HepG2 (cell line): ENCODE measurements around the gene TRAPPC1. TPM values are rescaled to one million over a fixed set of nuclear protein-coding genes. Genes with fewer than 3 reads are reported as not detected.

Experiments used
- ARID5B ChIP-seq: IDR thresholded peaks from 2 replicates; pipeline ENCODE4 v1.4.0; 2020; ENCODE audit warnings: mild to moderate bottlenecking, missing genetic modification reagents
- ASH2L ChIP-seq: fragments of 300-600, 200-600 bp; sonication (generic); IDR thresholded peaks from 2 replicates; pipeline ENCODE4 v1.7.0; 2017; ENCODE audit warnings: low read depth, mild to moderate bottlenecking, moderate library complexity, mixed read lengths, low read length; ENCODE audit not compliant: insufficient read length
- KAT8 ChIP-seq: IDR thresholded peaks from 2 replicates; pipeline ENCODE4 v1.6.1; 2016; ENCODE audit warnings: missing genetic modification reagents, missing compliant biosample characterization
- NFE2 ChIP-seq: sonication (generic); formaldehyde crosslinking; IDR thresholded peaks from 2 replicates; pipeline ENCODE4 v1.4.0; 2020; ENCODE audit warnings: missing genetic modification reagents
- PCBP2 ChIP-seq: fragments of 200-400 bp; formaldehyde crosslinking; optimal IDR thresholded peaks from 2 replicates; pipeline ENCODE3; 2018; ENCODE audit warnings: low read length, low read depth; ENCODE audit not compliant: poor library complexity, severe bottlenecking
- POGZ ChIP-seq: sonication (generic); formaldehyde crosslinking; IDR thresholded peaks from 2 replicates; pipeline ENCODE4 v1.4.0; 2020; ENCODE audit warnings: mild to moderate bottlenecking, missing genetic modification reagents
- TEAD3 ChIP-seq: optimal IDR thresholded peaks from 2 replicates; pipeline ENCODE3; 2016; ENCODE audit warnings: borderline replicate concordance
- ZGPAT ChIP-seq: IDR thresholded peaks from 2 replicates; pipeline ENCODE4 v1.6.1; 2016; ENCODE audit warnings: mild to moderate bottlenecking
- ZNF274 ChIP-seq: sonication (generic); formaldehyde crosslinking; IDR thresholded peaks from 2 replicates; pipeline ENCODE4 v1.5.1; 2020; ENCODE audit warnings: mild to moderate bottlenecking, missing genetic modification reagents
- ZNF317 ChIP-seq: sonication (generic); formaldehyde crosslinking; IDR thresholded peaks from 2 replicates; pipeline ENCODE4 v1.5.0; 2020; ENCODE audit warnings: mild to moderate bottlenecking, missing genetic modification reagents
- ZNF326 ChIP-seq: sonication (generic); formaldehyde crosslinking; IDR thresholded peaks from 2 replicates; pipeline ENCODE4 v1.4.0; 2020; ENCODE audit warnings: missing genetic modification reagents, borderline replicate concordance
- polyA plus RNA-seq, 8 experiments: library from polyadenylated mRNA; depleted of rRNA in 3 of 8; stranded (reverse) in 7 of 8; unstranded in 1 of 8; fragments of >200 nt; fragmentation: Illumina TruSeq in 4 of 8; extraction: Trizol in 4 of 8; gene quantifications; 2 replicates each; pipeline versions ENCODE4 v1.2.1 to v1.2.3, GENCODE V29; 2011 to 2016; ENCODE audit warnings: low read depth in 4 of 8, missing spikeins in 1 of 8, mixed read lengths in 1 of 8; ENCODE audit not compliant: insufficient read depth in 1 of 8
- total RNA-seq, 5 experiments: library from RNA; depleted of rRNA; stranded (reverse); fragments of >200 nt; fragmentation: Illumina TruSeq; extraction: Trizol; gene quantifications; 2 replicates each; pipeline ENCODE4 v1.2.3, GENCODE V29; 2016; ENCODE audit warnings: low read depth in 1 of 5
- TF ChIP-seq, protein P1 (sequence below): sonication (generic); formaldehyde crosslinking; IDR thresholded peaks from 2 replicates; pipeline ENCODE4 v1.9.0; 2021; ENCODE audit warnings: missing genetic modification reagents, borderline replicate concordance
- TF ChIP-seq, protein P2 (sequence below): sonication (generic); formaldehyde crosslinking; IDR thresholded peaks from 2 replicates; pipeline ENCODE4 v1.4.0; 2020; ENCODE audit warnings: missing genetic modification reagents; ENCODE audit errors: not compliant biosample characterization
- TF ChIP-seq, protein P3 (sequence below): sonication (generic); formaldehyde crosslinking; IDR thresholded peaks from 2 replicates; pipeline ENCODE4 v1.8.0; 2022; ENCODE audit warnings: mild to moderate bottlenecking, missing genetic modification reagents; ENCODE audit not compliant: insufficient replicate concordance
- TF ChIP-seq, protein P4 (sequence below): sonication (generic); formaldehyde crosslinking; IDR thresholded peaks from 2 replicates; pipeline ENCODE4 v1.9.0; 2021; ENCODE audit warnings: missing genetic modification reagents, mild to moderate bottlenecking, borderline replicate concordance

The TRAPPC1 gene
- total and polyA plus RNA-seq, 2 of the 13 experiments (the other 11 are each of a cell fraction or from before 2014, with no cell fraction given): 28.1 to 44.9 TPM

- TF ChIP-seq, protein P1, sequence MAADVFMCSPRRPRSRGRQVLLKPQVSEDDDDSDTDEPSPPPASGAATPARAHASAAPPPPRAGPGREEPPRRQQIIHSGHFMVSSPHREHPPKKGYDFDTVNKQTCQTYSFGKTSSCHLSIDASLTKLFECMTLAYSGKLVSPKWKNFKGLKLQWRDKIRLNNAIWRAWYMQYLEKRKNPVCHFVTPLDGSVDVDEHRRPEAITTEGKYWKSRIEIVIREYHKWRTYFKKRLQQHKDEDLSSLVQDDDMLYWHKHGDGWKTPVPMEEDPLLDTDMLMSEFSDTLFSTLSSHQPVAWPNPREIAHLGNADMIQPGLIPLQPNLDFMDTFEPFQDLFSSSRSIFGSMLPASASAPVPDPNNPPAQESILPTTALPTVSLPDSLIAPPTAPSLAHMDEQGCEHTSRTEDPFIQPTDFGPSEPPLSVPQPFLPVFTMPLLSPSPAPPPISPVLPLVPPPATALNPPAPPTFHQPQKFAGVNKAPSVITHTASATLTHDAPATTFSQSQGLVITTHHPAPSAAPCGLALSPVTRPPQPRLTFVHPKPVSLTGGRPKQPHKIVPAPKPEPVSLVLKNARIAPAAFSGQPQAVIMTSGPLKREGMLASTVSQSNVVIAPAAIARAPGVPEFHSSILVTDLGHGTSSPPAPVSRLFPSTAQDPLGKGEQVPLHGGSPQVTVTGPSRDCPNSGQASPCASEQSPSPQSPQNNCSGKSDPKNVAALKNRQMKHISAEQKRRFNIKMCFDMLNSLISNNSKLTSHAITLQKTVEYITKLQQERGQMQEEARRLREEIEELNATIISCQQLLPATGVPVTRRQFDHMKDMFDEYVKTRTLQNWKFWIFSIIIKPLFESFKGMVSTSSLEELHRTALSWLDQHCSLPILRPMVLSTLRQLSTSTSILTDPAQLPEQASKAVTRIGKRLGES (CRISPR knock-in tag): no peak
- TF ChIP-seq PCBP2 (no peak), KAT8 (CRISPR knock-in tag) (peak; percentile 90), ZNF326 (CRISPR knock-in tag) (no peak), POGZ (CRISPR knock-in tag) (no peak; the same call in 1 of the 2 replicates), ZNF317 (CRISPR knock-in tag) (no peak), ASH2L (peak; percentile 63), ZNF274 (CRISPR knock-in tag) (peak; percentile 18; the same call in 1 of the 2 replicates), TEAD3 (CRISPR knock-in tag) (peak; percentile 23), ZGPAT (CRISPR knock-in tag) (no peak; the same call in 1 of the 2 replicates), ARID5B (CRISPR knock-in tag) (peak; percentile 26; the same call in 1 of the 2 replicates), NFE2 (CRISPR knock-in tag) (no peak)
- TF ChIP-seq, protein P2, sequence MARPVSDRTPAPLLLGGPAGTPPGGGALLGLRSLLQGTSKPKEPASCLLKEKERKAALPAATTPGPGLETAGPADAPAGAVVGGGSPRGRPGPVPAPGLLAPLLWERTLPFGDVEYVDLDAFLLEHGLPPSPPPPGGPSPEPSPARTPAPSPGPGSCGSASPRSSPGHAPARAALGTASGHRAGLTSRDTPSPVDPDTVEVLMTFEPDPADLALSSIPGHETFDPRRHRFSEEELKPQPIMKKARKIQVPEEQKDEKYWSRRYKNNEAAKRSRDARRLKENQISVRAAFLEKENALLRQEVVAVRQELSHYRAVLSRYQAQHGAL (CRISPR knock-in tag): peak; percentile 78
- TF ChIP-seq, protein P3, sequence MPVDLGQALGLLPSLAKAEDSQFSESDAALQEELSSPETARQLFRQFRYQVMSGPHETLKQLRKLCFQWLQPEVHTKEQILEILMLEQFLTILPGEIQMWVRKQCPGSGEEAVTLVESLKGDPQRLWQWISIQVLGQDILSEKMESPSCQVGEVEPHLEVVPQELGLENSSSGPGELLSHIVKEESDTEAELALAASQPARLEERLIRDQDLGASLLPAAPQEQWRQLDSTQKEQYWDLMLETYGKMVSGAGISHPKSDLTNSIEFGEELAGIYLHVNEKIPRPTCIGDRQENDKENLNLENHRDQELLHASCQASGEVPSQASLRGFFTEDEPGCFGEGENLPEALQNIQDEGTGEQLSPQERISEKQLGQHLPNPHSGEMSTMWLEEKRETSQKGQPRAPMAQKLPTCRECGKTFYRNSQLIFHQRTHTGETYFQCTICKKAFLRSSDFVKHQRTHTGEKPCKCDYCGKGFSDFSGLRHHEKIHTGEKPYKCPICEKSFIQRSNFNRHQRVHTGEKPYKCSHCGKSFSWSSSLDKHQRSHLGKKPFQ (CRISPR knock-in tag): peak; percentile 69
- TF ChIP-seq, protein P4, sequence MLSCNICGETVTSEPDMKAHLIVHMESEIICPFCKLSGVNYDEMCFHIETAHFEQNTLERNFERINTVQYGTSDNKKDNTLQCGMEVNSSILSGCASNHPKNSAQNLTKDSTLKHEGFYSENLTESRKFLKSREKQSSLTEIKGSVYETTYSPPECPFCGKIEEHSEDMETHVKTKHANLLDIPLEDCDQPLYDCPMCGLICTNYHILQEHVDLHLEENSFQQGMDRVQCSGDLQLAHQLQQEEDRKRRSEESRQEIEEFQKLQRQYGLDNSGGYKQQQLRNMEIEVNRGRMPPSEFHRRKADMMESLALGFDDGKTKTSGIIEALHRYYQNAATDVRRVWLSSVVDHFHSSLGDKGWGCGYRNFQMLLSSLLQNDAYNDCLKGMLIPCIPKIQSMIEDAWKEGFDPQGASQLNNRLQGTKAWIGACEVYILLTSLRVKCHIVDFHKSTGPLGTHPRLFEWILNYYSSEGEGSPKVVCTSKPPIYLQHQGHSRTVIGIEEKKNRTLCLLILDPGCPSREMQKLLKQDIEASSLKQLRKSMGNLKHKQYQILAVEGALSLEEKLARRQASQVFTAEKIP (CRISPR knock-in tag): no peak
Measured at GRCh38 chr17:7931709-7932482, at the start of gene TRAPPC1, which contains the start of gene CNTROB (continued).
